ENCODE results near the gene SSC4D.
A peak's percentile ranks its signal among the peaks of the same experiment; 100 is the strongest.
"Not testable (repeated sequence)": the region's sequence is repeated elsewhere in the genome, so short reads cannot be mapped to it uniquely, and the experiment has no call there.

The SSC4D gene

GRCh38 chr7:76421097-76421496, 11.6 kb upstream of the SSC4D start:
- DNase-seq (ENCODE audit: low read depth in 2 of 2): not testable (repeated sequence)

- not testable (repeated sequence) for DNase-seq (ENCODE audit: low read depth in 2 of 2)
Measured at GRCh38 chr7:76417654-76418310, 8.3 kb upstream of the SSC4D start.

- no peak for DNase-seq (ENCODE audit: low read depth in 2 of 2)
Measured at GRCh38 chr7:76412249-76412648, 2.8 kb upstream of the SSC4D start.

- no peak for DNase-seq (ENCODE audit: low read depth in 2 of 2)
Measured at GRCh38 chr7:76411626-76412025, 2.1 kb upstream of the SSC4D start.

GRCh38 chr7:76408121-76408560, 1.4 kb downstream of the SSC4D start:
- DNase-seq (ENCODE audit: low read depth in 2 of 2): no peak

- DNase-seq (ENCODE audit: low read depth in 2 of 2): no peak
Measured at GRCh38 chr7:76407718-76408117, 1.8 kb downstream of the SSC4D start.

GRCh38 chr7:76405738-76406137, 3.8 kb downstream of the SSC4D start:
- no peak for DNase-seq (ENCODE audit: low read depth in 2 of 2)

GRCh38 chr7:76403780-76404494, 5.6 kb downstream of the SSC4D start:
- DNase-seq (ENCODE audit: low read depth in 2 of 2): no peak

- not testable (repeated sequence) for DNase-seq (ENCODE audit: low read depth in 2 of 2)
Measured at GRCh38 chr7:76403097-76403496, 6.4 kb downstream of the SSC4D start.

- no peak for DNase-seq (ENCODE audit: low read depth in 2 of 2)
Measured at GRCh38 chr7:76400248-76400647, 9.2 kb downstream of the SSC4D start.

GRCh38 chr7:76397409-76398183, 11.9 kb downstream of the SSC4D start:
- peak; percentile 84 to 88 for DNase-seq (ENCODE audit: low read depth in 2 of 2)

- no peak for DNase-seq (ENCODE audit: low read depth in 2 of 2)
Measured at GRCh38 chr7:76396864-76397263, 12.6 kb downstream of the SSC4D start.

GRCh38 chr7:76395965-76396726, 13.4 kb downstream of the SSC4D start:
- no peak for DNase-seq (ENCODE audit: low read depth in 2 of 2)

- DNase-seq (ENCODE audit: low read depth in 2 of 2): not testable (repeated sequence)
Measured at GRCh38 chr7:76395605-76395964, 13.9 kb downstream of the SSC4D start.

- no peak for DNase-seq (ENCODE audit: low read depth in 2 of 2)
Measured at GRCh38 chr7:76394957-76395356, 14.5 kb downstream of the SSC4D start.

GRCh38 chr7:76393116-76394031, 16.1 kb downstream of the SSC4D start:
- peak; percentile 91 to 93 for DNase-seq (ENCODE audit: low read depth in 2 of 2)

- DNase-seq (ENCODE audit: low read depth in 2 of 2): no peak
Measured at GRCh38 chr7:76392531-76393115, 16.9 kb downstream of the SSC4D start.

- DNase-seq (ENCODE audit: low read depth in 2 of 2): no peak
Measured at GRCh38 chr7:76390092-76390491, 19.4 kb downstream of the SSC4D start.

GRCh38 chr7:76387789-76388188, 21.7 kb downstream of the SSC4D start:
- not testable (repeated sequence) for DNase-seq (ENCODE audit: low read depth in 2 of 2)

- DNase-seq (ENCODE audit: low read depth in 2 of 2): no peak
Measured at GRCh38 chr7:76386691-76387260, 22.7 kb downstream of the SSC4D start.

Measured in stimulated activated CD4-positive, alpha-beta T cell treated with anti-CD3 and anti-CD28 coated beads, Interleukin-1b, Interleukin-23, amount 100 ng/mL, for 4 hours (primary cell).